Erythroblast (primary cell): ENCODE data around the gene THUMPD2.
"Not testable (repeated sequence)": the region's sequence is repeated elsewhere in the genome, so short reads cannot be mapped to it uniquely, and the experiment has no call there.

Source experiments
- DNase-seq, 2 experiments: peaks; one replicate each; lab custom pipeline; 2025; lab: John Stamatoyannopoulos, UW
- GATA1 ChIP-seq: IDR thresholded peaks from 2 replicates; pipeline ENCODE4 v1.6.1; 2011; ENCODE audit warnings: low read depth, mild to moderate bottlenecking, control low read depth, low read length, moderate library complexity
- POLR2A ChIP-seq: IDR thresholded peaks from 2 replicates; pipeline ENCODE4 v1.6.1; 2011; ENCODE audit warnings: mild to moderate bottlenecking, low read length

The THUMPD2 gene

GRCh38 chr2:39736640-39737039 lies 42.4 kb downstream of the THUMPD2 start:
- no peak for DNase-seq
- TF ChIP-seq GATA1 (no peak), POLR2A (no peak)

- no peak for TF ChIP-seq GATA1
- no peak for TF ChIP-seq POLR2A
- no peak for DNase-seq
Measured at GRCh38 chr2:39735648-39736047, 43.4 kb downstream of the THUMPD2 start.

- TF ChIP-seq GATA1 (no peak), POLR2A (no peak)
Measured at GRCh38 chr2:39734445-39734844, 44.6 kb downstream of the THUMPD2 start.

DNA sequence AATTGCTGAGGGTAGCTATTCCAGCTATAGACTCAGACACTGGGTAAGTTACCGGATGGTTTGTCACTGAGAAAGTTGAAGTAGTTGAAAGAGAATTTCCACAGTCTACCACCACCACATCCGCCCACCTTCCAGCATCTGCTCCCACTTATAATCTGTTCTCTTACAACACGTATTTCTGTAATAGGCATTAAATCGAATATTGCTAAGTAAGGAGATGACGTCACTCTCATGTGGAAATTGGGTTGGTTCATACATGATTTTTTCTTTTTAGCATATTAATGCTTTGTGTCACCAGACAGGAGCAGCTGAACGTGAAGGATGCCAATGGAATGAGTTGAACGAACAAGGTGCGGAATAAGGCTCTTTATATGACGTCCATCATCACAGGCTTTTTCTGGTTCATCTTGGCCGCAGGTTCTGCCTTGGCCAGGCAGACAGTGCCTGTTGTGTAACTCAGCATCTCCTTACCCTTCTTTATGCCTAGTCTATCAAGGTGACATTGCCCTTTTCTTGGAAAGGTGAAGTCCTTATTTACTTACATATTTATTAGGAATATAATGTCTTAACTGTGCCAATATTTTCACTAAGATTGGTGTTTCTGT lies 45.9 kb downstream of the THUMPD2 start:
- TF ChIP-seq POLR2A (no peak), GATA1 (no peak)

More at GRCh38 chr2:39734445-39734844, 44.6 kb downstream of the THUMPD2 start:
- no peak for DNase-seq

GRCh38 chr2:39732482-39732881 lies 46.6 kb downstream of the THUMPD2 start:
- TF ChIP-seq GATA1 (no peak), POLR2A (no peak)

More for the DNA sequence above, 45.9 kb downstream of the THUMPD2 start:
- no peak for DNase-seq

DNA sequence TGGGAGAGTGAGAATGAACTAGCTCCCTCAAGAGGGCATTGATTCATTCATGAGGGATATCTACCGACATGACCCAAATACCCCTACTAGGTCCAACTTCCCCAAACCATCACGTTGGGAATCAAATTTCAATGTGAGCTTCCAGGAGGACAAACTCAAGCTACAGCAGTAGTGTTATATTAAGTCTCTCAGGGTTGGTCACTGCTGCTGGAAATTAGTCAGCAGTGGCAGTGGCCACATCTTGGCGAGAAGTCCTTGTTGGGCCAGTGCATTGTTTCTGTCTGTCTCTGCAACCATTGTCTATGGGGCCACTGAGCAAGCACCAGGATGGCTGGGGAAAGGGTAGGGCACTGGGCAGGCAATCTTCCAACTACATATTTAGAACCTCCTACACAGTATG lies 47.5 kb downstream of the THUMPD2 start:
- no peak for DNase-seq
- no peak for TF ChIP-seq GATA1
- no peak for TF ChIP-seq POLR2A

More at GRCh38 chr2:39732482-39732881, 46.6 kb downstream of the THUMPD2 start:
- DNase-seq, result no peak

GRCh38 chr2:39730685-39731302 lies 48.3 kb downstream of the THUMPD2 start:
- TF ChIP-seq POLR2A (no peak), GATA1 (no peak)
- peak; percentile 27 to 39 for DNase-seq

DNA sequence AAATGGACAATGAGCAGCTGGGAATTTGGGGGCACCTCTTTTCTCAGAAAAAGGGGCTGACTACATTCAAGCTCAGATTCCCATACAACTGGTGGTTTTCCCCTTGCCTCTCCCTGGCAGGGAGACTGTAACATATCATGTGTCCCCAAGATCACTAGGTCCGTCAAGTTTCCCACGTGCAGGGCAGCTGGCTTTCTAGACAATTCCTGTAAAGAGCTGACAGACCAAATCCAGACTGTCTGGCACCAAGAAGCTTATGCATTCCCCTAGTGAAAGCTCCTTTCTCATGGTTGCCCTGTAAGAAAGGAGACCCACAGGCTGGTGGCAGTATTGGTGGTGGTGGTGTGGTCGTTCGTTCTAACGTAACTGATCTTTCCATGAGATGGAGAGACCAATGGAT lies 48.8 kb downstream of the THUMPD2 start:
- TF ChIP-seq GATA1 (no peak), POLR2A (no peak)
- no peak for DNase-seq

DNA sequence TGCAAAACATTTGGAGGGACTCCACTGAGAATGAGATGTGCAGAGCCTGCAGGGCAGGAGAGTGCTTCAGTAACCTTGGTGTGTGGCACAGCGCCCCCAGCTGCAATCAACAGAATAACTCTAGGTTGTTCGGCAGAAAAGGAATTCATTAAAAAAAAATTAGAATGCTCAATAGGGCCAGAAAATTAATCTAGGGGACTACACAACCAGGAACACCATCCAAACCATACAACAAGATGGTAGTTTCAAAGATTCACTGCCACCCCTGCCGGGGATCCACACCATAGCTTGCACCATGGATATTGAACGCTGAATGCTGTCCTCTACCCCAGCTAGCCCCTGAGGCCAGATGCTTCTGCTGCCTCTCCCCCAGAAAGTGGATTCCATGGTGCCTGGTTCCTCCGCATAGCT lies 50.1 kb downstream of the THUMPD2 start:
- peak; percentile 43 to 60 for DNase-seq
- TF ChIP-seq GATA1, result no peak
- no peak for TF ChIP-seq POLR2A

- not testable (repeated sequence) for DNase-seq
Measured at GRCh38 chr2:39728085-39728484, 51.0 kb downstream of the THUMPD2 start.

- no peak for TF ChIP-seq GATA1
- TF ChIP-seq POLR2A, result no peak
- no peak for DNase-seq
Measured at GRCh38 chr2:39725401-39725800, 53.7 kb downstream of the THUMPD2 start.

DNA sequence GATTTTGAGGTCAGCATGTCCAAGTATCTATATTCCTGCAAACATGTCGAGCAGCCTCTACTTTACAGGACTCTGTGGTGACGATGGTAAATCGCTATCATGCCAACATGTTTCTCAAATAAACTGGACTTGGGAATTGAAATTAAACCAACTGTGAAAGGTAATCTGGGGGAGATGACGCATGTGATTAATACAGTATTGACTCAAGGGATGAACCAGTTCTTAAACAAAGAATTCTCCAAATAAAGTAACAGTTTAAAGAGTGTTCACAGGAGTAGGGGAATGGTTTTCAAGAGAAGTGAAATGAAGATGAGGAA lies 54.3 kb downstream of the THUMPD2 start:
- TF ChIP-seq GATA1, result no peak
- no peak for TF ChIP-seq POLR2A
- DNase-seq, result no peak

DNA sequence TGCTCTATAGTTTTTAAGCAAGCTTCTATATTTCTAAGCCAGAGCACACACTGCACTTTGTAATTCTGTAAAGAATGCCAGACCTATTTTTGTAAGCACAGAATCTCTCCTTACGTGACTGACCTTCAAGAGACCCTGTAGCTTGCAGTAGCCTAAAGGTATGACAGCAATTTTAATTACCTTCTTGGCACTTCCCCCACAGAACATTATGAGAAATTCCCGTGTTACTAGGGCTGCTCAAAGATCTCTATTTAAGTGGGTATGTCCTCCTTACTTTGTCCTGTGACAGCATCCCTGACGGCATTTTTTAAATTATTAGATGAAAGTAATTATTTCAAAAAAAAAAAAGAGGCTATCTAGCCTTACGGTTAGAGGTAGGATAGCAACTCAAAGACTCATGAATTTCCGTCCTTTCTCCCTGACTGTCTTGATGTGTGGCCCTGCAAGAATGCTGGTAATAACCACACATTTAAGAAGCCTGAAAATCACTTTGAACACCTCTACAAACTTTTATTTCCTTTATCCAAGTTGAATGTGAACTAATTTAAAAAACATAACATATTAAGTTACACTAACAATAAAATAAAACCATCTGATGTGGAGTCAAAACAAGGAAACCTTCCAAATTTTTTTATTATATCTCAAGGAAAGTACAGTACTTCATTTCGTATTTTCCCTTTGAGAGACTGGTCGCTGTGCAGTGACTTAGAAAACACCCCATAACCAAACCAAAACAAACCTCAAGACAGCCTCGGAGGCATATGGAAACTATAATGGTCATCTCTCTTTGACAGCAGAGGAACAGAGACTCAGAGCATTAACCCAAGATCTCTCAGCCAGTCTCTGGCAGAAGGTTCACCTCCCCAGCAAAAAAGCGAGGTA lies 54.9 kb downstream of the THUMPD2 start:
- DNase-seq, result no peak
- TF ChIP-seq POLR2A (no peak), GATA1 (no peak)

DNA sequence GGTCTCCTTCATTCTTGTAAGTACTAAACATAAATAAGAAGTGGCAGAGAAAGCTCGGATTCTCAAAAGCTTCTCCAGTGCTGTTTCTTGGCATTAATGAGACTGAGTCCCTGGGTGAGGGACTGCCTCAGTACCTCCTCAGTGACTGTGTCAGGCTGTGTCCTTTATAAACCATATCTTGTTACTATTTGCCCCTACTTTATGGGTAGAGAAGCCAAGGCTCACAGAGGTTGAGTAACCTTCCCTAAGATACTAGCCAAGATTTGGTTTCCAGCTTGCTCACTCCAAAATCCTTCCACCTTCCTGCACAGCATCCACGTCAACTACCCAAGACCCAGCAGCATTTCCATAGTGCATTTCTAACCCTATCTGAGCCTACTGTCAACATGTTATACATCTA lies 55.6 kb downstream of the THUMPD2 start:
- TF ChIP-seq POLR2A (no peak), GATA1 (no peak)
- DNase-seq, result no peak
